ENCODE results near the gene MZF1.

The MZF1 gene

DNA sequence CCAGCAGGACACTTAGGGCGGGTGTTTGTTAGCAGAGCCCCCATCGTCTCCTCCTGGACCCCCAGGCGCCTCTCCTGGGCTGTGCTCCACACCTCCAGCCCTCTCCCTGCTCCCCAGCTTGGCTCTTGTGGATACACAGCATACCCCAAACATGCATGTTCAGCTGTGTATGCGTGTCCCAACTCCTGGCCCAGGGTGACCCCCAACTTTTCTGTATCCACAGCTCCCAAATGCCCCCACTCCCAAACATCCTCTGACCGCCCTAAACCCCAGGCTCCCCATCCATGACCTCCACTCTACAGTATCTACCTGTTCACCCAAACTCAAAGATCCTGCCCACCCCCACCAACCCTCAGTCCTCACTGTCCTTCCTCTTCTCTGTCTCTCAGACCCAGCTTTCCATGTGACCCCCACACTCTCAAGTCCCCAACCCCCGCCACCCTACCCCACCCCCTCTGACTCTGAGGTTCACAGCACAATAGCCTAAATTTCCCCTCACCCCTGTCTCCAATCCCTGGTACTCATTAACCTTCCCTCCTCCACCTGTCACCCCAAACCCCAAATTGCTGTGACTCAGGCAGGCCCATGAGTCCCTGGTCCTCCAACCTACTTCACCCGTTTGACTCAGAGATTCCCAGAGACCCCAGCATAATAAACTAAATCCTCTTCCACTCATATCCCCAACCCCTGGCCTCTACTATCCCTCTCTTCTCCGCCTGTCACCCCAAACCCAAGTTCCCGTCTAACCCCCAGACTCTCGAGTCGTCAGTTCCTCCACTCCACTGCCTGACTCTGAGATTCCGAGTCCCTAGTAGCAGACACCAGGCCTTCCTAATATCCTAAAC lies 15.7 kb downstream of the MZF1 start:
- H3K9me3 ChIP-seq, result no peaks in the 10 kb centered on the region
- H3K27me3 ChIP-seq, result peaks cover 21% of the 10 kb centered on the region
- peaks cover 55 to 62% of the 10 kb centered on the region in 2 experiments for H3K4me1 ChIP-seq (ENCODE audit: control insufficient read depth in 1 of 2, insufficient read depth in 1 of 2, low read depth in 1 of 2, low read length in 1 of 2)
- H3K27ac ChIP-seq, result peak overlapping the region; percentile 100
- TF ChIP-seq, protein P1, sequence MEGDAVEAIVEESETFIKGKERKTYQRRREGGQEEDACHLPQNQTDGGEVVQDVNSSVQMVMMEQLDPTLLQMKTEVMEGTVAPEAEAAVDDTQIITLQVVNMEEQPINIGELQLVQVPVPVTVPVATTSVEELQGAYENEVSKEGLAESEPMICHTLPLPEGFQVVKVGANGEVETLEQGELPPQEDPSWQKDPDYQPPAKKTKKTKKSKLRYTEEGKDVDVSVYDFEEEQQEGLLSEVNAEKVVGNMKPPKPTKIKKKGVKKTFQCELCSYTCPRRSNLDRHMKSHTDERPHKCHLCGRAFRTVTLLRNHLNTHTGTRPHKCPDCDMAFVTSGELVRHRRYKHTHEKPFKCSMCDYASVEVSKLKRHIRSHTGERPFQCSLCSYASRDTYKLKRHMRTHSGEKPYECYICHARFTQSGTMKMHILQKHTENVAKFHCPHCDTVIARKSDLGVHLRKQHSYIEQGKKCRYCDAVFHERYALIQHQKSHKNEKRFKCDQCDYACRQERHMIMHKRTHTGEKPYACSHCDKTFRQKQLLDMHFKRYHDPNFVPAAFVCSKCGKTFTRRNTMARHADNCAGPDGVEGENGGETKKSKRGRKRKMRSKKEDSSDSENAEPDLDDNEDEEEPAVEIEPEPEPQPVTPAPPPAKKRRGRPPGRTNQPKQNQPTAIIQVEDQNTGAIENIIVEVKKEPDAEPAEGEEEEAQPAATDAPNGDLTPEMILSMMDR (IDR thresholded peaks at IDR 0.05), result no peak
- peaks cover 37% of the 10 kb centered on the region for H3K36me3 ChIP-seq
- peak overlapping the region; percentile 67 to 82 for H3K4me3 ChIP-seq (ENCODE audit: low read depth in 1 of 2, low read length in 1 of 2)

DNA sequence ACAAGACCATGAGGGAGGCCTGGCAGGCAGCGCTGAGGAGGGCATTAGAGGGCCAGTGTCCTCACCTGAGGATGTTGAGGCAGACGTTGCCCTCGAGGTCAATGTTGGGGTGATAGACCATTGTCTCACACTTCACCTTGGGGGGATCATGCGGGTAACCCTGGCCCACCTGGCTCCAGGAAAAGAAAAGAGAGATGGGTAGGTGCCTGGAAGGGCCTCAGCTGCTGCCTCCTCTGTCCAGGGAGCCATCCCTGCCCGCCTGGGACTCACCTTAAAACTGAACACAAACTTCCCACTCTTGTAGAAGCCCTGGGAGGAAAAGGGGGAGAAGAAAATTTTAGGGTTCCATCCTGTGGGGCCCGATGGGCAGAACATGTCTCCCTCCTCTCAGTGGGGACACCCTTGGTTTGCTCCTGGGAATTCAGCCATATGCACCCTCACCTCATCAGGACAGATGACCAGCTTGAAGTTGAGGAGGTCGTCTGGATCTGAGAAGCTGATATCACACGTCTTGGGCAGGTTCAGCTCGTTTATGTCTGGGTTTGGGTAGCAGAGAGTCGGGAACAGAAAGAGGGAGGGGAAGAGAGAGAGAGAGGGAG lies 16.4 kb downstream of the MZF1 start:
- no peaks in the 10 kb centered on the region for H3K9me3 ChIP-seq
- TF ChIP-seq, protein P1 (IDR thresholded peaks at IDR 0.05), result no peak
- H3K27ac ChIP-seq, result peak overlapping the region; percentile 100

DNA sequence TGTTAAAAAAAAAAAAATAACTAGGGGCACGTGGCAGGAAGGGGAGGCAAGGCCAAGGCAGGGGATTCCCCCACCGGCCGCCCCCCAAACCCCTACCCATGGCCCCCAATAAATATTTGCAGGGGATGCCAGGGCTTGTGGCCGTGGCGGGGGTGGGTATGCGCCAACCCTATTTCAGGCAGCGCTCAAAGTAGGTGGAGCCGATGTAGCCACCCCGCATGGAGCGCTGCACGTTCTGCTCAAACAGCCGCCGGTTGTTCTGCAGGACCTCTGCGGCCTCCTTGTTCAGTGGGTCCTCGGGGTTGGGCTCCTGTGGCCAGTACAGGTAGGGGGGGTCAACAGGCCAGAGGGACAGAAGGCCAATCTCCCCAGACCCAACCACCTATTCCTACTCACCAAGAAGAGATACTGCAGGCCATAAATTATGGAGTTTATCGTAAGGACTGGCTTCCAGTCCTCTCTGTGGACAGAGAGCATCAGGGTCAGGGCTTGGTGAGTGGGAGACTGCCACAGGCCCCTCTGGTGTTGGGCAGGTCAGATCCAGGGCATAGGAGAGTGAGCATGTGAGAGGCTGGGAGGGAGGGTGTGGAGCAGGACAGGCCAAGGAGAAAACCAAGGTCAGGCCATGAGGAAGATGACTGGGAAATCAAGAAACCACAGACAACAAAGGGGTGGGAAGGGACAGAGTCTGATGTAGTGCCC lies 17.1 kb downstream of the MZF1 start:
- peak overlapping the region; percentile 67 to 84 for H3K4me3 ChIP-seq (ENCODE audit: low read depth in 1 of 2, low read length in 1 of 2)
- H3K27ac ChIP-seq, result peak overlapping the region; percentile 100
- peaks cover 51% of the 10 kb centered on the region for H3K36me3 ChIP-seq
- H3K9me3 ChIP-seq, result no peaks in the 10 kb centered on the region
- TF ChIP-seq, protein P1 (IDR thresholded peaks at IDR 0.05), result no peak
- H3K4me1 ChIP-seq (ENCODE audit: control insufficient read depth in 1 of 2, insufficient read depth in 1 of 2, low read depth in 1 of 2, low read length in 1 of 2), result peaks cover 47 to 50% of the 10 kb centered on the region in 2 experiments
- H3K27me3 ChIP-seq, result peaks cover 8% of the 10 kb centered on the region

More for the DNA sequence above, 16.4 kb downstream of the MZF1 start:
- Histone ChIP-seq H3K4me1 (ENCODE audit: control insufficient read depth in 1 of 2, insufficient read depth in 1 of 2, low read depth in 1 of 2, low read length in 1 of 2) (peaks cover 47 to 55% of the 10 kb centered on the region in 2 experiments), H3K4me3 (ENCODE audit: low read depth in 1 of 2, low read length in 1 of 2) (peak overlapping the region; percentile 67 to 82), H3K27me3 (peaks cover 14% of the 10 kb centered on the region), H3K36me3 (peaks cover 44% of the 10 kb centered on the region)

DNA sequence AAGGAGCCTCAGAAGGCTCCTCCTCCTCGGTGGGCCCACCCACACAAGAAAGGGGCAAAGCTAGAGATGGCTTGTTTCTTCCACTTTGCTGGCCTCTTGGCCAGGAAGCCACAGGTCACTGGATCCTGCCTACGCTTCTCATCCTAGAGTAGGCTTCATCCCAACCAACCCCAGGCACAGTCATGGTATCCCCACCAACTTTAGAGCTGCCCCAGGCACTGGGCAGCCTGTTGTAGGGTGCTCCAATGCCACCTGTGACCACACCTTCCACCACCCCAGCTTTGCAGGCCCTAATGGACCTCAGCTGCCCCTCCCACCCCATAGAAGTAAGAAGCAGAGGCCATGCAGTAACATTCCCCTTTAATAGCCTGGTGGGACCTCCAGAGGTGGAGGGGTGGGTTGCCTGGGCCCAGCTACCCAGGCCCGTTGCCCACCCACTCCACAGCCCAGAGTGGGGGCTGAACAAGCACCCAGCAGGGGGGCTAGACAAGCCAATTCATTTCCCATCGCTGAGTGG lies 17.7 kb downstream of the MZF1 start:
- TF ChIP-seq, protein P1 (IDR thresholded peaks at IDR 0.05), result no peak
- H3K27ac ChIP-seq, result peak overlapping the region; percentile 100
- peaks cover 57% of the 10 kb centered on the region for H3K36me3 ChIP-seq
- H3K4me3 ChIP-seq (ENCODE audit: low read depth in 1 of 2, low read length in 1 of 2), result peak overlapping the region; percentile 84 to 95
- H3K4me1 ChIP-seq (ENCODE audit: control insufficient read depth in 1 of 2, insufficient read depth in 1 of 2, low read depth in 1 of 2, low read length in 1 of 2), result peaks cover 47 to 50% of the 10 kb centered on the region in 2 experiments
- peaks cover 1% of the 10 kb centered on the region for H3K27me3 ChIP-seq
- no peaks in the 10 kb centered on the region for H3K9me3 ChIP-seq
